ENCODE data around the gene SYDE2.

The SYDE2 gene

GRCh38 chr1:85172684-85173337 lies 28.0 kb downstream of the SYDE2 start:
- no peaks in the 10 kb centered on the region for H3K27me3 ChIP-seq (replicated peaks; ENCODE audit: insufficient read depth, low read length)
- no peak for DNase-seq
- no peak overlapping the region for H3K27ac ChIP-seq (ENCODE audit: low read length)
- no peak overlapping the region for H2AFZ ChIP-seq (ENCODE audit: low read length)
- no peaks in the 10 kb centered on the region for H3F3A ChIP-seq (ENCODE audit: insufficient read depth, low read length)
- no peaks in the 10 kb centered on the region for H3K9me3 ChIP-seq (replicated peaks; ENCODE audit: insufficient read depth, low read length)
- H3K4me1 ChIP-seq (ENCODE audit: low read length) = no peaks in the 10 kb centered on the region
- no peak for TF ChIP-seq EZH2phosphoT487 (IDR thresholded peaks at IDR 0.05; ENCODE audit: low read length)
- no peaks in the 10 kb centered on the region; the same call in 1 of the 2 replicates for H3K9me2 ChIP-seq (replicated peaks; ENCODE audit: insufficient read depth, low read length)
- no peak overlapping the region for H3K4me2 ChIP-seq (ENCODE audit: low read depth, low read length)
- H3K36me3 ChIP-seq (replicated peaks; ENCODE audit: insufficient read depth, low read length) = no peaks in the 10 kb centered on the region
- H3K9ac ChIP-seq (ENCODE audit: low read length) = no peak overlapping the region
- no peaks in the 10 kb centered on the region for H4K20me1 ChIP-seq (ENCODE audit: insufficient read depth, low read length)
- no peaks in the 10 kb centered on the region for H3K79me2 ChIP-seq (ENCODE audit: low read length)
- no peak overlapping the region for H3K4me3 ChIP-seq (ENCODE audit: low read length)

GRCh38 chr1:85171721-85172120 lies 29.1 kb downstream of the SYDE2 start:
- Histone ChIP-seq H3K27me3 (replicated peaks; ENCODE audit: insufficient read depth, low read length) (no peaks in the 10 kb centered on the region), H4K20me1 (ENCODE audit: insufficient read depth, low read length) (no peaks in the 10 kb centered on the region), H3K4me1 (ENCODE audit: low read length) (no peaks in the 10 kb centered on the region), H3K79me2 (ENCODE audit: low read length) (no peaks in the 10 kb centered on the region), H3K36me3 (replicated peaks; ENCODE audit: insufficient read depth, low read length) (no peaks in the 10 kb centered on the region), H2AFZ (ENCODE audit: low read length) (no peak overlapping the region), H3F3A (ENCODE audit: insufficient read depth, low read length) (no peaks in the 10 kb centered on the region), H3K9me2 (replicated peaks; ENCODE audit: insufficient read depth, low read length) (no peaks in the 10 kb centered on the region; the same call in 1 of the 2 replicates), H3K9ac (ENCODE audit: low read length) (no peak overlapping the region), H3K27ac (ENCODE audit: low read length) (no peak overlapping the region), H3K9me3 (replicated peaks; ENCODE audit: insufficient read depth, low read length) (no peaks in the 10 kb centered on the region), H3K4me2 (ENCODE audit: low read depth, low read length) (no peak overlapping the region), H3K4me3 (ENCODE audit: low read length) (no peak overlapping the region)
- no peak for TF ChIP-seq CTCF (IDR thresholded peaks at IDR 0.05; ENCODE audit: low read length)
- no peak for TF ChIP-seq EZH2 (optimal IDR thresholded peaks at IDR 0.05; ENCODE audit: low read depth, low read length)
- no peak for TF ChIP-seq EZH2phosphoT487 (IDR thresholded peaks at IDR 0.05; ENCODE audit: low read length)
- DNase-seq = no peak

- Histone ChIP-seq H3F3A (ENCODE audit: insufficient read depth, low read length) (no peaks in the 10 kb centered on the region), H3K4me1 (ENCODE audit: low read length) (no peaks in the 10 kb centered on the region), H3K27me3 (replicated peaks; ENCODE audit: insufficient read depth, low read length) (no peaks in the 10 kb centered on the region), H3K4me2 (ENCODE audit: low read depth, low read length) (no peak overlapping the region), H3K9me2 (replicated peaks; ENCODE audit: insufficient read depth, low read length) (no peaks in the 10 kb centered on the region; the same call in 1 of the 2 replicates), H3K36me3 (replicated peaks; ENCODE audit: insufficient read depth, low read length) (no peaks in the 10 kb centered on the region), H2AFZ (ENCODE audit: low read length) (no peak overlapping the region), H3K9ac (ENCODE audit: low read length) (no peak overlapping the region), H3K27ac (ENCODE audit: low read length) (no peak overlapping the region), H3K9me3 (replicated peaks; ENCODE audit: insufficient read depth, low read length) (no peaks in the 10 kb centered on the region), H3K4me3 (ENCODE audit: low read length) (no peak overlapping the region), H4K20me1 (ENCODE audit: insufficient read depth, low read length) (no peaks in the 10 kb centered on the region), H3K79me2 (ENCODE audit: low read length) (no peaks in the 10 kb centered on the region)
- TF ChIP-seq CTCF (IDR thresholded peaks at IDR 0.05; ENCODE audit: low read length) (no peak), EZH2 (optimal IDR thresholded peaks at IDR 0.05; ENCODE audit: low read depth, low read length) (no peak), EZH2phosphoT487 (IDR thresholded peaks at IDR 0.05; ENCODE audit: low read length) (no peak)
- no peak for DNase-seq
Measured at GRCh38 chr1:85168884-85169283, 31.9 kb downstream of the SYDE2 start.

- no peak for TF ChIP-seq CTCF (IDR thresholded peaks at IDR 0.05; ENCODE audit: low read length)
- no peak for TF ChIP-seq EZH2 (optimal IDR thresholded peaks at IDR 0.05; ENCODE audit: low read depth, low read length)
- no peak for TF ChIP-seq EZH2phosphoT487 (IDR thresholded peaks at IDR 0.05; ENCODE audit: low read length)
- no peak overlapping the region for H3K4me3 ChIP-seq (ENCODE audit: low read length)
Measured at GRCh38 chr1:85166351-85166750, 34.5 kb downstream of the SYDE2 start.

More at GRCh38 chr1:85166351-85166750, 34.5 kb downstream of the SYDE2 start:
- no peak for DNase-seq
- no peaks in the 10 kb centered on the region for H3K36me3 ChIP-seq (replicated peaks; ENCODE audit: insufficient read depth, low read length)
- no peaks in the 10 kb centered on the region for H4K20me1 ChIP-seq (ENCODE audit: insufficient read depth, low read length)
- H3K79me2 ChIP-seq (ENCODE audit: low read length) = no peaks in the 10 kb centered on the region
- no peaks in the 10 kb centered on the region for H3K4me1 ChIP-seq (ENCODE audit: low read length)
- H3K27ac ChIP-seq (ENCODE audit: low read length) = no peak overlapping the region
- no peak overlapping the region for H3K9ac ChIP-seq (ENCODE audit: low read length)
- no peak overlapping the region for H2AFZ ChIP-seq (ENCODE audit: low read length)
- no peaks in the 10 kb centered on the region for H3F3A ChIP-seq (ENCODE audit: insufficient read depth, low read length)
- H3K9me3 ChIP-seq (replicated peaks; ENCODE audit: insufficient read depth, low read length) = no peaks in the 10 kb centered on the region
- no peaks in the 10 kb centered on the region for H3K27me3 ChIP-seq (replicated peaks; ENCODE audit: insufficient read depth, low read length)
- no peak overlapping the region for H3K4me2 ChIP-seq (ENCODE audit: low read depth, low read length)
- H3K9me2 ChIP-seq (replicated peaks; ENCODE audit: insufficient read depth, low read length) = no peaks in the 10 kb centered on the region; the same call in 1 of the 2 replicates

Measured in MM.1S (cell line).